ENCODE measurements around the gene CPSF3.

Gene CPSF3

DNA sequence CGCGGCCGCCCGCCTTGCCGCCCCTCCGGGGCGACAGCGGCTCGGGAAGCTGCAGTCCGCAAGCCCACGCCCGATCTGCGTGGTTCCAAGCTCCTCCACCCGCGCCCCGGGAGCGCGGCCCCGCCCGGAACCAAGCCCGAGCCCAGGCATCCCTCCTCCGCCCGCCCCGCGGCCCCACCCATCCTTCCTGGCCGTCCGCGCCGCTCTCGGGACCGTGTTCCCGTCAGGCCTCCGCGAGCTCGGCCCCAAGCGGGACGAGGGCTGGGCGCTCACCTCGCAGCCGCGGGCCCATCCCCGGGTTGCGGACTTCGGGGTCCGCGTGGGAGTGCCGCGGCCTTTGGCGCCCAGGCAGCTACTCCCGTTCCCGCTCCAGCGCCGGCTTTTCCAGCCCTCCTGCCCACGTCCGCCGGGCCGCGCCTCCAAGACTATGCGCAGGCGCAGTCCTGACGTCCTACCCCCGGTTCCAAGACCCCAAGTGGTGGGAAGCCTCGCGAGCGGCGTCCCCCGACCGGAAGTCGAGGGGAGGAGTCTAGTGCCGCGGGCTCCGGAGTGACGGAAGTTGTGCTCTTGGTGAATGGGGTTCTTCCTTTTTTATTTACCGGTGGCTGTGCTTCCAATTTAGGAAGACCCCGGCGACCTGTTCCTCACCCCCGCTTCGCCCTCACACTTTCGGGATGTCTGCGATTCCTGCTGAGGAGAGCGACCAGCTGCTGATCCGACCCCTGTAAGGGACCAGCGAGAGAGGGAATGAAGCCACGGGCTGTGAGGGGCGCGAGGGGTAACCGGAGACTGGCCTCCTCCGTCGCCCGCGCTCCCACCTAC lies at the start of gene CPSF3, which contains the start of gene ITGB1BP1:
Gene CPSF3 (plus strand): TSS at position 555 of the 822 bp plus-strand sequence. CDS start 120 bp downstream, at position 675.
Gene ITGB1BP1 (minus strand): TSS at position 429 of the 822 bp plus-strand sequence. CDS start 4,831 bp downstream, outside the sequence.
- DNase-seq = peak; percentile 97 to 98

DNA sequence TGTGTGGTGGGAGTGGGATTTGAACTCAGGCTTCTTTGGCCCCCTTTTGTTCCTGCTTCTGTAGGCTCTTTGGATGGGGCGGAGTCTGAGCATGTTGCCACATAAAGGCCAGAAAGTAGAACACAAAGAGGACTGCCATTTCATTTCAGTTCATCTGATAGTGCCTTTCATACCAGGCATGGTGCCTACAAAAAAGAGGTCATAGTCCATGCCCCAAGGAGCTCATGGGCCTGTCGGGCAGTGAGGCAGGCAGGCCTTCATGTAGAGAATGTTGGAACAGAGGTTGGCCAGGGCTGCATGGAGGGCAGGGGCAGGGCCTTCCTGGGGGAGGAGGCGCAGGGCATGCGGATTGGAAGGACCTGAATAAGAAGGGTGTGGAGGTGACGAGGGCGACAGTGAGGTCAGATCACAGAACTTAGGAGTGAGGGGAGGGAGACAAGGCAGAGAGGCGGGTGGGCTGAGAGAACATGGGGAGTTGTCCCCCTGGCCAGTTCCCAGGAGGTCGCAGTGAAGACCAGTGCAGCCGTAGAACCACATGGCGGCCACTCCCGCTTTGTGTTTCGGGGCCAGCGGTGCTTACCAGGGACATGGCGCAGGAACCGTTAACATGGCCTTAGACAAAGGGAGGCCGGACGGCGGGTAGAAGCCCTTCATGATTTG lies 49.3 kb upstream of the CPSF3 start:
- no peak for DNase-seq

DNA sequence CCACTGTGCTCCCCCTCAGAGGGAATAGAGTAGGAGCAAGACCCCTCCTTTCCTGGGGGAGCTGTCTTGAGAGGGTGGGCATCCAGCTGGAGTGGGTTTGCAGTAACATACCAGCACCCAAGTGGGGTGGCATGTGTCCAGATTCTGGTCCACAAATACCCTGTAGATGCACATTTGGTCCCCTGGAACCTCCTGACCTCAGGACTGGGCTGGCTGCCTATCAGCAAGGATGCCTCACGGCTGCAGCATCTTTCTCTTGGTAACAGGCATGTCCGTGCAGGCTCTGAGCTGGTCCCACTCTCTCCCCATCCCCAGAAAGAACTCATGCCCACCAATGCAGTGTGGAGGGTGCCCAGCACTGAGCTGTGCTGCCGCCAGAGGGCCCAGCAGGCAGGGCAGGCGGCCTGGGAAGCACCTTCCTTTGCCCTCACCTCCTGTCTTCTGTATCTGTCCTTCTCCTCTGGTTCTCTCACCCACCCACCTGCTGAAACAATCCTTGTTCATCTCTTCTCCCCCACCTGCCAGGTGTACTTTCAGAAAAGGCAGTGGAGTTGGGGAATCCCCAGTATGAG lies 47.5 kb upstream of the CPSF3 start:
- DNase-seq = no peak

DNA sequence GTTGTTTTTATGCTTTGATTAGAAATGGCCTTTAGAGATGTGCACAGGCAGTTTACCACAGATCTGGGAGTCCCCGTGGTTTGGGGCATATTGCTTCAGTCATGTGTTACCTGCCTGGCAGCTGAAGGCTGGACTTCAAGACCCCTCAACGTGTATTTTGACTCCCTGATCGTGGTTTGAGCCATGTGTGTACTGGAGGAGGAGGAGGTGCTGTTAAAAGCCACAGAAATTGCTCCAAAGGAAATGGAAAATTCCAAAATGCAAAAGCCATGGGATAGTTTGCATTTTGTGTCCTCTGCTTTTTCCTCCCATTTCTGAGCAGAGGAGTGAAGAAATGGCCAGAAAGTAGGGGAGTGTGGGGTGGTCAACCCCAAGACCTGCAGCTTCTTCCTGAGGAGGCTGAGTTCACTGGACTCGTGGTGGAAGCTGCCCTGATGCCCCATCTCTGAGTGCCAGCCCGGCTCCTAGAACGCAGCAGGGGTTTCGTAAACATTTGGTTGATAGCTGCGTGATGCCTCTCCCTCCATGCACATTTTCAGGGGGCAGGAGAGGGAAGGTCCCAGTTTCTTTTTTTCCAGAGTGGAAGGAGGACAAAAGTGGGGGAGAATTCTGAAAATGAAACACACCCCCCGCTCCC lies 45.9 kb upstream of the CPSF3 start:
- DNase-seq = no peak

DNA sequence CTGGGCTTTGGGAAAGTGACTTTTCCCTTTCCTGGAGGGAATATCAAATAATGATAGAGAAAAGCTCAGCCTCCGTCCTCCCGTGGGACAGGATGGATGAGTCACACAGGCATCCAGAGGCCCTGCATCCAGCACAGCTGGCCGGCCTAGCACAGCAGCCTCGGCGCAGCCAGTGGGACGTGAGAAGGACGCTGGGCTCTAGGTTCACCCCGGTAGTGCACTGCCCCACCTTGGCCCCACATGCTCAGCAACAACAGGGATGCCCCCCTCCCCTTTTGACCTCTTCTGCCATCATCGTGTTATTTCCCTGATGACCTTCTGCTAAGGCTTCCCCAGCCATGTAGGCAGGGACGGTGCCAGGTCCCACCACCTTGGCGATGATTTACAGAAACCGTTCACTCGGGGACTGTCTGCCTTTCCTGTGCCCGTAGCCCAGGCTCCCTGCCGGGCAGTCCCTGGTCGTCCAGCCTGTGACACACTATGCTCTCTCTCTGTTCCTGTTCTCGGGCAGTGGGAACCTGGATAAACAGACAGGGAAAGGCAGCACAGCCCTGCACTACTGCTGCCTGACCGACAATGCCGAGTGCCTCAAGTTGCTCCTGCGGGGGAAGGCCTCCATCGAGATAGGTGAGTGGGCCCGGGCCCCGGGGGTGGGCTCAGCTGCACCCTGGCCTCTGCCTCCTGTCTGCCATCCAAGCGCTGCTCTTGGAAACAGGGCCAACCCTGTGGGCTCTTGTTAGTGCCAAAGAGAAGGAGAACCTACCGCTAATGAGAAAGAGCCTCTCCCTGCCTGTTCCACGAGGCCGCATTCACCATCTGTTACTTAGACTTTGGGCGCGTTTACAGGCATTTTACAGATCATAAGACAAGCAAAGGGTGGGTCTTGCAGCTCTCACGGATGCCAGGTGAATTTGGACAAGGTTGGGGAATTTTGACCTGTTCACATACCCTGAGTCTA lies 44.7 kb upstream of the CPSF3 start:
- peak; percentile 77 to 89 for DNase-seq

DNA sequence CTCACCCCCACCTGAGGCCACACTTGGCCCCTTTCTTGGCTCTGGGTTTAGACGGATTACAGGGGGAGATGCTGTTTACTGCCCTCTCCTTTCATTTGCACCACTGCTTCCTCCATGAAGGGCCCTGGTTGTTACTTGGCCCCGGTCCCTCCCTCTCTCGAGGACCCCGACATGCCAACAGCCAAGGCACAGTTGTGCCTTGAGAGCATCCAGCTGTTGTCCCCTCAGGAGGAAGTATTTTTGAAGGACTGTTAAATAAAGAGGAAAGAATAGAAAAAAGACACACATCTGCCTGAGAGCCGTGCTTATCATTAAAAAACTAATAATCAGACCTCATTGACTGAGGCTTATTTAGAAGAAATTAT lies 44.1 kb upstream of the CPSF3 start:
- peak in 1 of 2 experiments; percentile 68 for DNase-seq

DNA sequence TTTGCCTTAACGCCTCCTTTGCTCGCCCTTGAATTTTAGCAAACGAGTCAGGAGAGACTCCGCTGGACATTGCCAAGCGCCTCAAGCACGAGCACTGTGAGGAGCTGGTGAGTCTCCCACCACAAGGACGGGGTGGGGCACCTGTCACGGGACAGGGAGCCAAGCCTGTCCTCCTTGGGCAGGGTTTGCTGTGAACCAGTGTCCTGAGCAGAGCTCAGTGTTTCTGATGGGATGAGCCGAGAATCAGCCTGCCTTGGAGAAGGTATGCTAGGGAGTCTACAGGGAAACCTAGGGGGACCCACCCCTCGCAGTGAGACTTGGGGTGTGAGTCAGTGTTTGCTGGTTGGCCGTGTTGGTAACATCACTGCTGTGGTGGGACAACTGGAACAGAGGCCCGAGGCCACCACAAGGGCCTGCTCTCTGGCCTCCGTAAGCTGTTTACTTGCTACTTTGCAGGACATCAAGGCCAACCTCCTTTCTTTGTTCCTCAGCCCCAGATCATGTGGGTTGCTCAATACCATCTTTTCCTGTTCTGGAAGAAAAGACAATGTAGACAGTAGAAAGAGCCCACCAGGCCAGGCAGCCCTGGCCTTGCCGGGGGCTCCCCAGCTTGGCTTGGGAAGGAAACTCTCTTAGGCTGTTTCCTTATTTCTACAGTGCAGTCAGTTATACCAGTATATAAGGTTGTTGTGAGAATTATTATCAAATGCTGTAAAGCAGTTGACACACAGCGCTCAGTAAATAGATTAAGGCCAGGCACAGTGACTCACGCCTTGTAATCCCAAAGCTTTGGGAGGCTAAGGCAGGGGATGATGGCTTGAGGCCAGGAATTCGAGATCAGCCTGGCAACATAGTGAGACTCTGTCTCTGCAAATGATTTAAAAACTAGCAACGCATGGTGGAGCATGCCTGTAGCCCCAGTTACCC lies 42.5 kb upstream of the CPSF3 start:
- DNase-seq = peak; percentile 61 to 84

DNA sequence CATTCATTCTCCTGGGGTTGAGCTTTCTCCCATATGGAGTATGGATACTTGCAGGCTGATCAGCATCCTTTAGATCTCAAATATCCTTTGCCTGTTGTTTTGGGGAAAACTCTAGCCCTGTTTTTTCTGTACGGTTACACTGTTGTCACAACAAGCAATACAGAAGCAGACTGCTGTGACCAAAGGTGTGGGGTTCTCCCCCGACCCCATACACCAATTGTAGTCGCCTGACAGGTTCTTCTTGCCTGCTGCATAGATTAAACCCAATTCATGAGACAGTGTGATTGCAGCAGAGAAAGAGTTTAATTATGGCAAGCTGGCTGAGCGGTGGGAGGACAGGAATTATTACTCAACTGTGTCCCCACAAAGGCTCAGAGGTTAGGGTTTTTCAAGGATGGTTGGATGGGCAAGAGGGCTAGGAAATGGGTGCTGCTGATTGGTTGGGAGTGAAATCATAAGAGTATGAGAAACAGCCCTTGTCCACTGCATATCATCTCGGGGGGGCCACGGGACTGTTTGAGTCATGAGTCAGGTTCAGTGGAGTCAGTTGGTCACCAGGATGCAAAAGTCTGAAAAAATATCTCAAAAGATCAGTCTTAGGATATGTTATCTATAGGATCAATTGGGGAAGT lies 40.7 kb upstream of the CPSF3 start:
- DNase-seq = no peak

DNA sequence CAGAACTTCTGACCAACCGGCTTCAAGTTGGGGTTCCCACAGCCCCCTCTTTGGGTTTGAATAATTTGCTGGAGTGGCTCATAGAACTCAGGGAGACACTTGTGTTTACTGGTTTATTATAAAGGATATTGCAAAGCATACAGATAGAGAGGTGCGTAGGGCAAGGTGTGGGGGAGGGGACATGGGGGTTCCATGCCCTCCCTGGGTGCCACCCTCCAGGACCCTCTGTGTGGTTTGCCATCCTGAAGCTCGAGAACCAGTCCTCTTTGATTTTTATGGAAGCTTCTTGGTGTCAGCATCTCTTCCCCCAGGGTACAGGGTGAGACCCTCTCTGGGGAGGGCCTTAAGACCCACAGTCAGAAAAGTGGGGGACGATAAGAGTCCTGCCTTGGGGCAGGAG lies 38.9 kb upstream of the CPSF3 start:
- no peak for DNase-seq

DNA sequence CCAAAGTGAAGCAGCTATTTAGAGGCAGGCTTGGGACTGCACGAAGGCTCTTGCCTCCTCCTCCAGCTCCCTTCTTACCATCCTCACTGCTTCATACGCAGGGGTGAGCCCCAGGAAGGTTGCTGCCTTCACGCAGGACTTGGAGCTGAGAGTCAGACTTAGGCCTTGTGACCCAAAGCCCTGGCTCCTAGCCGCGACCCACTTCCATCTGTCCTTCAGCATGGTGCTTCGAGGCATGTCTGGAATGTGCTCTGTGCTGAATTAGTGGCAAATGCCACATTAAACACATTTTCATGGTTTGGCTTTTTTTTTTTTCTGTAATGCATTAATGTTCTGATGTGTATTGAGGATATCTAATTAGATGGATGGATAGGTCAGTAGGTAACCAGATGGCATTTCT lies 37.6 kb upstream of the CPSF3 start:
- no peak for DNase-seq

DNA sequence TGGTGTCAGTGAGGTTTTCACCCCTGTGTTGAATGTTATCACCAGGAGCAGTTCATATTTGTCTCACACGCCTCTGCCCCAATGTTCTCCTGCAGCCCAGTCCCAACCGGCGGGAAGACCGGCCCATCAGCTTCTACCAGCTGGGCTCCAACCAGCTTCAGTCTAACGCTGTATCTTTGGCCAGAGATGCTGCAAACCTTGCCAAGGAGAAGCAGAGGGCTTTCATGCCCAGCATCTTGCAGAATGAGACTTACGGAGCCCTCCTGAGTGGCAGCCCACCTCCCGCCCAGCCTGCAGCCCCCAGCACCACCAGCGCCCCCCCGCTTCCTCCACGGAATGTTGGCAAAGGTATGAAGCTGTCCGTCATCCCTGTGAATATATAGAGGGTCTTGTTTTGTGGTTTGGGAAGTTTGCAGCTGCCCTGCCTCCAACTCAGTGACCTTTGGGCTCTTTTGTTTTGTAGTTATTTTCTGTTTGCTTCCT lies 35.2 kb upstream of the CPSF3 start:
- DNase-seq = no peak

DNA sequence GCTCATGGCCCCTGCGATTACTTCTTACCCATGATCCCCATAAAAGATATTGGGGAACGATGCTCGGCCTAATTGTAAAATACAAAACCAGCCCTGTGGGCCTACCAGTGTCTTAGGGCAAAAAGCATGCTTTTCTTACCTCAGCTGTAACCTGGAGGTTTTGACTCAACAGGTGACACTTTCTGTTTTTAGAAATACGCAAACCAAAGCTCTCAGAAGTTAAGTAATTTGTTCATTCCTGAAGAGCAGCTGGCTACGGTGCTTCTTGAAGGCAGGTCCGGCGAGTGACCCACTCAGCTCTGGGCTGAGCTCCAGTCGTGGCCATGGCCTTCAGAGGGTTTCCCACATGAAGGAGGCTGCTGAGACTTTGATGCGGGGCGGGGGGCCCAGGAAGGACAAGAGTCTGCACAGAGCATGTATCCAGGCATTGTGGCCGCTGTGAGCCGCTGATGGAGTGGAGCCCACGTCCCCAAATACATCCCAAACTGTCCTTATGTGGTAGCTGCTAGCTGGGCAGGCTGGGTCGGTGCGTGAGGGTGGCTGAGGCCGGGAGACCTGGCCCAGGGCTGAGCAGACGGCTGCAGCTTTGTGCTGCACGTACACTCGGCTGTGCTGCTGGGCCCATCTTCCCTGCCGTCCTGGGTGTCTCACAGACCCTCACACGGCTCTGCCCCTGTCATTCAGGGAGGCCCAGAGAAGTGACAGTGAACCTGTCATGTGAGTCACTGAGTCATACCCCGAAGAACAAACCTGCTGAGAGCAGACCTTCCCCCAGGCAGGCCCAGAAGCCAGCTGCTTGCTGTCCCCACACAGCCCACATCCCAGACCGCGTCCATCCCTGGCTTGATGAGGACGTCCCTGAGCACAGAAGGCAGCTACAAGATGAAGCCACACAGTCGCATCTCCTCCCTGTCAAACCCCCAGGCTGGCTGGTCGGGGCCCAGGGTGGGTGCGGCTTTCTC lies 34.2 kb upstream of the CPSF3 start:
- DNase-seq = no peak

DNA sequence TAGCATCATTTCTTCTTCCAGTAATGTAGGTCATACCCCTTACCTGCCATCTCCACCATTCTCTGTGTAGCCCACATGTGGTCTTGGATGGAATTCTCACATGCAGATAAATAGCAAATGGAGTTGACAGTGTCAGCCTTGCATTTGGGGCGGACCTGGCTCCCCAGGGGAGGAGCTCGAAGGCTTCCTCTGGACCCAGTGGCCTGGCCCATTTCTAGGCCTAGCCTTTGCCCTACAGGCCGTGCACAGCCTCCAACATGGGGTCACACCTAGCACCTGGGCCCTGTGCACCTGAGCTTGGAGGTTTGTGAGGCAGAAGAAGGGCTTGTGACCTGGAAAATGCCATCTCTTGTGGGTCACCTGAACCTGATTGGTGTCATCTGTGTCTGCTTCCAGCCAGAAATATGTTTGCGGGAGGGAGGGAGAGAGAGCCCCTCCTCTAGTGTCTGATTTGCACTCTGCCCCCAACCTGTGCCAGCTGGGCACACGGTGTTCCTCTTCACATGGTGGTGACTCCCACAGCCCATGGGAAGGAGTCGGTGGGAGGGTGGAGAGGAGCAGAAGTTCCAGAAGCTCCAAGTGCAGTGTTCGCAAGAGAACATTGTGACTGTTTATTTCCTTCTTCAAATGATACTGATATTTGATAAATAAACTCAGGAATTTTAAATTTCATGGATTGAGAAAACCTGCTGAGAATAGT lies 33.2 kb upstream of the CPSF3 start:
- no peak for DNase-seq

DNA sequence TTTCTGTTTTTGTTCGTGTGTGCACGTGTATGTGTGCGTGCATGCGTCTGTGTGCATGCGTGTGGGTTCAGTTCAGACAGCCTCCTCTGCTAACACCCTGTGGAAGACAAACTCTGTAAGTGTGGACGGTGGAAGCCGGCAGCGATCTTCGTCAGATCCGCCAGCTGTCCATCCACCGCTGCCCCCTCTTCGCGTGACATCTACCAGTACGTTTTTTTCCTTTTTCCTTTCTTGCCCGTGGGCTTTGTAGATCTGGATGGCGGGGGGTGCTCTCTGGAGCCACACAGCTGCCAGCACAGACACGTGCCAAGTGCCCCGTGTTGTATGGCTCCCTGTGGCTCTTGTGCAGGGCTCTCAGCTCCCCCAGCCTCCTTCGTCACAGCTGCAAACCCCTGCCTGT lies 32.5 kb upstream of the CPSF3 start:
- no peak for DNase-seq

DNA sequence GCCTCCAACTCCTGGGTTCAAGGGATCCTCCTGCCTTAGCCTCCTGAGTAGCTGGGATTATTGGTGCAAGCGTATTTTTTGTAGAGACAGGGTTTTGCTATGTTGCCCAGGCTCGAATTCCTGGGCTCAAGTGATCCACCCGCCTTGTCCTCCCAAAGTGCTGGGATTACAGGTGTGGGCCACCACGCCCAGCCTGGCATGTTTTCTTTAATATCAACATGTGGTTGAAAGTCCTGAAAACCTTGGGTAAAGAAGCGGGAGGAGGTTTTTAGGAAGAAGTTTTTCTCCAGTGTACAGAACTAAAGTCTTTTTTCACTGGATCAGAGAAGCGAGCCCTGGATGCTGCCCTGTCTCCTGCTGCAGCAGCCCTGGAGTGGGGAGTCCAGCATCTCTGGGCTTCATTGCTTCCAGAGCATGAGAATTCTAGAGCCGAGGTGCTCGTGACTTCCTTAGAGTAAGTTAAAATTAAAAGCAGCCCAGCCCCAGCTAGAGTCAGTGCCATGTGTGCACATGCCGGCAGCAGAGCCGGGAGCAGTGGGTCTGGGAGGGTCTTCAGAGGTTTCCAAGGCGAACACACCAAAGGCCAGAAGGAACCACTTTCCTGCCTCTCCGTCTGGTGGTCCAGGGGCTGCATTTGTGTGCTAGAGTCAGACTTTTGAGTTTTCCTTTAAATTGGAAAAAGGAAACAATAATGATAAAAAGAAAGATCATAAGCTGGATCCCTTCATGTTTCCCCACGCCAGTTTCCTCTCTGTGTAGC lies 31.3 kb upstream of the CPSF3 start:
- DNase-seq = no peak

DNA sequence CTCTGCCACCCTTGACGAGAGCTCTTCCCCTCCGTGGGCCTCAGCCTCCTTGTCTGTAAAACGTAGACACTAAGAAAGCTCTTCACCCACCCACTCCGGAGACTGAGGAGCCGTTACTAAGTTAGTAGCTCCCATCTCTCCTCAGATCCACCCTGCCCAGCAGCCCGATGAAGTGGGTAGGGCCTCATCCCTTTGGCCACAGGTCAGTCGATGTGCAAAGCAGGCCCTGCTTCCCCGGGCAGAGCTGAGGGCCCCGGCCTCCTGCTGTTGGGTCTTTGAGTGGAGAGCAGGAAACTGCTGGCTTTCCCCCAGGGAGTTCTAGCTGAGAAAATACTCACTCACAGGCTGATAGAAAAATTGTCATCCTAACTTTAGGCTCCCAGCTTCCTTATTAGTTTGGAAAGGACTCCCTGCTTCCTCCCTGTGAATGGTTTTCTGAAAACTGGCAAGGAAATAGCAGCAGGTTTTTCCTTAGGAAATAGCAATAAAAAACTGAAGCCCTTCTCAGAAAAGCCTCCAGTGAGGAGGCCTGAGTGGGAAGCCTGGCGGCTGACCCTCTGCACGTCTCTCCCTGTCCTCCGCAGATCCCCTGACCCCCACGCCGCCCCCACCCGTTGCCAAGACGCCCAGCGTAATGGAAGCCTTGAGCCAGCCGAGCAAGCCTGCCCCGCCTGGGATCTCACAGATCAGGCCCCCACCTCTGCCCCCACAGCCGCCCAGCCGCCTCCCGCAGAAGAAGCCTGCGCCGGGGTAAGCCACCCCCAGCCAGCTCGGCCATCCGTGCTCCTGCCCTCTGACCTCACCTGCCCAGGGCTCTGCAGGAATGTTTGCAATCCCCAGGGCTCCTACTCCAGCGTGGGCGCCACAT lies 30.3 kb upstream of the CPSF3 start:
- DNase-seq = no peak

DNA sequence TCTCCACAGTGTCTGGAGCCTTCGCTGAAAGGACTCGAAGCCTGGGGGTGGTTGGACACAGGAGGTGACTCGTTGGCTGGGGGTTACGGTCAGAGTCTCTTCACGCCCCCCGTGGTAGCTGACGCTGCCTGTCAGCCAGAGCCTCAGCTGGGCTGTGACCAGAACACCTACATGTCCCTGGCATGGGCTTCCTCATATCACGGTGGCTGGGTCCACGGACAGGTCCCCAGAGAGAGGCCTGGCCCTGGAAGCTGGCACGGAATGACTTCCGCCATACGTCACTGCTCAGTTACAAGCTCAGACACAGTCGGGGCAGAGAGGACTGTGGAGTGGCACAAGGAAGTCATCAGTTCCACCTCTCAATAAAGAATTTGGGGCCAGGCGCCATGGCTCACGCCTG lies 28.6 kb upstream of the CPSF3 start:
- DNase-seq = no peak
